HG03520 (cell line): ENCODE data around the gene PRDX4.
A peak's percentile ranks its signal among the peaks of the same experiment; 100 is the strongest.
"Not testable (repeated sequence)": the region's sequence is repeated elsewhere in the genome, so short reads cannot be mapped to it uniquely, and the experiment has no call there.

Experiments used
- ATAC-seq: cut with Tn5 transposase; IDR thresholded peaks from one replicate; pipeline ENCODE4 v1.9.1; 2021; ENCODE audit warnings: mild to moderate bottlenecking, moderate library complexity; ENCODE audit not compliant: unreplicated experiment

Gene PRDX4

DNA sequence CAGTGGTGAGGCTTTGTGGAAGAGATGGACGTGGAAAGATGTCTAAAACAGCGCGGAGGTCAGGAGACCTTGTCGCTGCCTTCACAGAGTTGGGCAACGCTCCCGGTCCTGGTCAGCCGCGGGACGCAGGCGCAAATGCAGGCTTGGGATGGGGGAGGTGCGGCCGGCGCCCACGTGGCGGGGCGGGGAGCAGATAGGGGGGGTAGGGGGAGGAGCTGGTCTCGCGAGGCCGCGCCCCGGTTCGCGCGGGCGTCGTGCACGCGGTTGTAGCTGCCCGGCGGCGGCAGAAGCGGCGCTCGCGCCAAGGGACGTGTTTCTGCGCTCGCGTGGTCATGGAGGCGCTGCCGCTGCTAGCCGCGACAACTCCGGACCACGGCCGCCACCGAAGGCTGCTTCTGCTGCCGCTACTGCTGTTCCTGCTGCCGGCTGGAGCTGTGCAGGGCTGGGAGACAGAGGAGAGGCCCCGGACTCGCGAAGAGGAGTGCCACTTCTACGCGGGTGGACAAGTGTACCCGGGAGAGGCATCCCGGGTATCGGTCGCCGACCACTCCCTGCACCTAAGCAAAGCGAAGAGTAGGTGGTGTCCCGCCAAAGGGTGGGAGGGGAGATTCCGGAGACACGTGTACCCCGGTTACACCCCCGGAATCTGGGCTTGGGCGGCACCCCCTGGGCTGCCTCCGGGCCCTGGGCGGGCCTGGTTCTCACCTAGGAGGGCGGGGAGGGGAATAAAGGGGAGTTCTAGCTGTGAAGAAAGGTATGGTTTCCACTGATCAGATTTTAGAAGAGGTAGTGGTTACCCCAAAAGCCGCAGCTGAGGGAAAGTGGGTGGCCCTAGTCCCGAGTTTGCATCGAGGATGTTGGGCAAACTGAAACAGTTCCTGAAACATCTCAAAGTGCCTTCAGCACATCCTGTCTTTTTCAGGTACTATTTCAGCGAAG, at the start of gene PRDX4:
Gene PRDX4 (plus strand): TSS at position 255 of the 939 bp plus-strand sequence. CDS start 78 bp downstream, at position 333.
- ATAC-seq = peak; percentile 58

DNA sequence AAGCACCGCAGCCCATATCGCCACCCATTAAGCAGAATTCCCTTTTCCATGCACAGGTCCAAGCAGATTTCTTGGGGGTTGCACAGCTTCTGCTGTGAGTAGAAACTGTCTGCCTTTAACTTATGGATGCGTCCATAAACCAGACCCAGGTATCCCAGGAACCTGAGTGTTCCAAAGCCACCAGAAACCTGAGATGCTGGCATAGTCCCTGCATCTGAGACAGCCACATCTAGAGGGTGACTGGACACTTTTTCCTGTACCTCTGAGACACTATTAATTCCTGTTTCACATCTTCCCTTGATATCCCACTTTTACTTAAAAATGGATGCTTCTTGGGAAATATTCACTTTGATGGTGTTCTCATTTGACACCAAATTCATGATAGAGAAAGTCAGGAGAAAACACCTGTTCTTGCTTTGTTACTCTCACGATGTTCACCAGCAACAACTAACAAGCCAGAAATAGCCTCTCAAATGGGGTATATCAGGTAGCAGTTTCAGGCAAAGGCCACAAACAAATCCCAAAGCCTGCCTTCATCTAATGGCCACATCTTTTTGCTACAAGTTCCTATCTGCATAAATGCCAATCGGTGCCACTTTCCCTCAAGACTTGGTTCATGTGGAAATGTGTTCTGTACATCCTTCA, 45.5 kb upstream of the PRDX4 start:
- no peak for ATAC-seq

DNA sequence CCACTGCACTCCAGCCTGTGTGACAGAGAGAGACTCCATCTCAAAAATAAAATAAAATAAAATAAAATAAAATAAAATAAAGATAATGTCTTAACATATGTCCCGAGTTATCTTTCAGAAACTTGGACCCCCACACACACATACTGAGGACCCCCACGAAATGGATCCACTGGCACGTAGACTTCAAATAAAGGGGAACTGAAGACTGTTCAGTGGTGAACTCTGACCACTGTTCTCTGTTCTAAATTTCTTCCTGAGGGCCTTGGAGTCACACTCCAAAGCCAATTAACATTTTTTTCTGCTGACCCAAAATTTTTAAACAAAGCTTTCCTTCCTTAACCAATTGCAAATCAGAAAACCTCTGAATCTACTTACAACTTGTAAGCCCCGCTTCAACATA, 43.5 kb upstream of the PRDX4 start:
- ATAC-seq = no peak

DNA sequence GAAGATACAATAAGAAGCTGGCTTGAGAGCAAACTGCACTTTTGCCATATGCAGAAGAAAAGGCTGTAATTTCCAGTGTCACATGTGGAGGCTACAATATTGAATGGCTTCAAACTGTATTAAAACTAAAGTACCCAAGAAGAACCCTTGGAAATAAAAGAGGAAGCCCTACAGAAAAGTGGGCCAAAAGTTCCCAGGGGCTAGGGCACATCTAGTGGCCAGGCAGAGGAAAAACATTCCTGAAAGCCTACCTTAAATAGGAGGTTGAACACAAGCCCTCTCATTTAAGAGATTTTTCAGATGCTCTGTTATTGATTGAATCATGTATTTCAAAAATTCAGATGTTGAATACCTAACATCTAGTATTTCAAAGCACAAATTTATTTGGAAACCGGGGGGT, 40.6 kb upstream of the PRDX4 start:
- no peak for ATAC-seq

DNA sequence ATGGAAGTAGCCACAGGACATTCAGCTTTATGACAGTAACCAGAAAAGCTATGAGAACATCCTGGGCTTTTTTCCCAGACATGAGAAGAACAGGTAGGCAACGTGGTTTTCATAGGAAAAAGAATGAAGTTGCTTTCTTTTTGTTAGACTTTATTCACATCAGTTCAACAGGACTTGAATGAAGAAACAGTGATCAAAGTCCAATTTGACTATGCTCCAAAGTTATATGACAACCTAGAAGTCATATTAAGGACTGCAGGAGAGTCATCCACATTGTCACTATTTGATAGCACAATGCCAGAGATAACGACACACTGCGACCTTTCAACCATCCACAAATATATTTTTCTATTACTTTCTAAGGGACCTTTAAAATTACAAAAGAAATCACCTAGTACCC, 39.2 kb upstream of the PRDX4 start:
- ATAC-seq = no peak

DNA sequence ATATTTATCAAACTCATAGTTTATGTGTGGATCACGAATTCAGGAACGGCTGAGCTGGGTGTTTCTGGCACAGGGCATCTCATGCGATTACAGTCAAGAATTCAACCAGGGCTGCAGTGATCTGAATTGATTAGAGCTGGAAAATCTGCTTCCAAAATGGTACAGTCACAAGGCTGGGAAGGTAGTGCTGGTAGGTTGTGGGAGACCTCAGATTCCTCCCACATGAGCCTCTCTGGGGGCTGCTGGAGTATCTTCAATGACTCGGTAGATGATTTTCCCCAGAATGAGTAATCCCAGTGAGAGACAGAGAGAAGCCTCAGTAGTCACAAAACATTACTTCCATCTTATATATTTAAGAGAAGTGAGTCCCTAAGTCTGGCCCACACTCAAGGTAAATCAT, 36.2 kb upstream of the PRDX4 start:
- no peak for ATAC-seq

DNA sequence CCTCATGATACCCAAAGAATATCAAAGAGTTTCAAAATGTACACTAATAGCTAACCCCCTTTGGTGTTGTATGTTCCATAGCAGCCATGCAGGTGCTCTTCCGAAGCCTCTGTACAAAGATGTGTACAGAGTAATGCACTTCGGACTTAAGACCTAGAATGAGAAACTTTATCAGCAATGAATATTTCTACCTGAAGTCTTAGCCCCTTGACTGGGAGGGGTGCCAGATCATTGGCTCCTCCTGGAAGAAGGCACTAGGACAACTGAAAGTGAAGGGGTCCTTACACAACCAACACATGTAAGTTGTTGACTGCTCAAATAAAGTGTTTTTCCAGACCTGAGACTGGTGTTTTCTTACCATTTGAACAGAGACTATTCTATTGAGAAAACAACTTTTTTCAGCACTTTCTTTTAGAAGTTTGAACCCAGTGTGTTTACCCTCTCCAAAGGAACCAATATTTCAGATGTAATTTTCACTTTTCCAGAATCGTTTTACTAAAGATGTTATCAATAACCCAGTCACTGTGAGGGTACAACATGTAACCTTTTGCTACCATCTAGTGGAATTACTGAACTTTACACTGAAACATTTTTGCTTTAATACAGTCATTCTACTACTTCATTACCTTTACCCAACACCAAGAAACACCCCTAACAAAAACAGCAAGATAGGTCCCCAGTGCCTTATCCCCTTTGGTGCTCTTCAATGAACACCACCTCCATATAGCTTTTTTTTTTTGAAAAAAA, 33.3 kb upstream of the PRDX4 start:
- no peak for ATAC-seq

DNA sequence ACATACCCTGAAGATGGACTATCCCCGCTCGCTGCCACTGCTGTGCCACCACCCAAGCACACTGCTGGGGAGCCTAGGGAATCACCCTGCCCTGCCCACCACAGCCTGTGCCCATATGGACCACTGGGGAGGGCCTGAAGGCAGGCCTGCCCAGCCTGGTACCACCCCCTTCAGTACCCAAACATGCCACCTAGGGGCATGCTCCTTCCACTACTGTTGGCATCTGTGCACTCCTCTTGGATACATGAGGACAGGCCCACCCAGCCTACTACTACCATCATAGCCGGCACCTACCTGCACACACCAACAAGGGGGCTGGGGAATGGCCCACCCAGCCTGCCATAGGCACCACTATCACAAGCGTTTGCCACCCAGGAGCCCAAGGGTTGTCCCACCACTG, 30.1 kb upstream of the PRDX4 start:
- no peak for ATAC-seq

DNA sequence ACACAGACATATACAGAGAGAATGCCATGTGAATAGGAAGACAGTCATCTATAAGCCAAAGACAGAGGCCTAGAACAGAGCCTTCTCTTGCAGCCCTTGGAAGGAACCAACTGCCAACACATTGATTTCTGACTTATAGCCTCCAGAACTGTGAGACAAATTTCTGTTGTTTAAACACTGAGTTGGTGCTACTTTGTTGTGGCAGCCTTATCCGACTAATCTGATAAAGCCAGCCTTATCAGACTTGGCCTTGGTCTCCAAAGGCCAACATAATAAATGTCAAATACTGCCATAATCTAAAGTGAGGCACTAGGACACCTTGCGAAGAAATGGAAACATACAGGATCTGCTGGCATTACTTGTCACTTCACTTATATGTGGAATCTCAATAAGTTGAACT, 24.3 kb upstream of the PRDX4 start:
- no peak for ATAC-seq

DNA sequence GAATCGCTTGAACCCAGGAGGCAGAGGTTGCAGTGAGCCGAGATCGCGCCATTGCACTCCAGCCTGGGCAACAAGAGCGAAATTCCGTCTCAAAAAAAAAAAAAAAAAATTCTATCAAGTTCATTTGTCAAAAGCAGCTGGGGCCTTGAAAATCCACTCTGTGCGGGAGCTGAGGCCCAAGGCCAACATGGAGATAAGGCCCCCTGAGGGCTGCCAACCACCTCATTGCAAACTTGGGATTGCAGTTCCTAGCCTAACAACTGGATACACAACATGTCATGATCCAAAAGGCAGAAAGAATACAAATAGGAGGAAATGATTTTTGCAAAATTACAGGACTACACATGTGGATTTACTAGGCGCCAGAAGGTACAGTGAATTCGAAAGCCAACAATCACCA, 22.5 kb upstream of the PRDX4 start:
- ATAC-seq = no peak

DNA sequence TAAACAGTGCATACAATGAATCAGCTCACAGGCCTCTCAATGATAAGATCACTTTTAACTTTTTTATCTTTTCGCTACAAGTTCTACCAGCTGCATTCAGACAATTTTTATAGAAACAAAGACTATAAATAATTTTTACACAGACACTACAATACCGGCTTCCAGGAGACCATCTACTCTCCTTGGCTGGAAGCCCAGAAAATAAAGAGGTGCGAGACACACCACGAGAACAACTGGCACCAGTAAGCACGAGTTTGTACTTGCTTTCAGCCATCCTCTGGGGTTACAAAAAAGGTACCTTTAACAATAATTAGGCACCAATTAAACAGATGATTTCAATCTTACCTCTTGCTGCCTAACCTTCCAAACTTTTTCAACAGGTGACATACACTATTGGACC, 11.2 kb upstream of the PRDX4 start:
- ATAC-seq = no peak

DNA sequence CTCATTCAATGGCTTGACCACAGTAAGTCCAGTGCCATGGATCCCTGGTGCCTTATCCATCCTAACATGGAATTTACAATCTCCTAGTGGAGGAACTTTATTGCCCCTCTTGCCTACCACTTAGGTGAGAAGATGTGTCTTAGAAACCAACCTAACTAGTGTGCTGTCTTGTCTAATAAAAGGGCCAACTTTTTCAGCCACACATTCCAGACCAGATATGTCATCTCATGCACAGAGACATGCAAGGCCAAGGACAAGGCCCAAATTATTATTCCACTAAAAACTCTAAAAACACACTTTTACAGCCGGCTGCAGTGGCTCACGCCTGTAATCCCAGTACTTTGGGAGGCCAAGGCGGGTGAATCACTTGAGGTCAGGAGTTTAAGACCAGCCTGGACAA, 10.6 kb upstream of the PRDX4 start:
- ATAC-seq = no peak

DNA sequence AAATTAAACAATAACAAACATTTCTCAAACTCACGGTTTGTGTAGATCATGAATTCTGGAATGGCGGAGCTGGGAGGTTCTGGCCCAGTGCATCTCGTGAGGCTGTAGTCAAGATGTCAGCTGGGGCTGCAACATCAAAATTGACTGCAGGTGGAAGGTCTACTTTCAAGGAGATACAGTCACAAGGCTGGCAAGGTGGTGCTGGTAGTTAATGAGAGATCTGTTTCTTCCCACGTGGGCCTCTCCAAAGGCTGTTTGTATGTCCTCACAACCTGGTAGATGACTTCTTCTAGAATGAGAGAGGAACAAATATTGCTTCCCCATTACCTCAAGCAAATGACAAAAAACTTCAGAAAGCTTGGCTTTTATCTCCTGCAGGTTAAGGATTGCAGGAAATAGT, 8.0 kb upstream of the PRDX4 start:
- ATAC-seq = no peak

DNA sequence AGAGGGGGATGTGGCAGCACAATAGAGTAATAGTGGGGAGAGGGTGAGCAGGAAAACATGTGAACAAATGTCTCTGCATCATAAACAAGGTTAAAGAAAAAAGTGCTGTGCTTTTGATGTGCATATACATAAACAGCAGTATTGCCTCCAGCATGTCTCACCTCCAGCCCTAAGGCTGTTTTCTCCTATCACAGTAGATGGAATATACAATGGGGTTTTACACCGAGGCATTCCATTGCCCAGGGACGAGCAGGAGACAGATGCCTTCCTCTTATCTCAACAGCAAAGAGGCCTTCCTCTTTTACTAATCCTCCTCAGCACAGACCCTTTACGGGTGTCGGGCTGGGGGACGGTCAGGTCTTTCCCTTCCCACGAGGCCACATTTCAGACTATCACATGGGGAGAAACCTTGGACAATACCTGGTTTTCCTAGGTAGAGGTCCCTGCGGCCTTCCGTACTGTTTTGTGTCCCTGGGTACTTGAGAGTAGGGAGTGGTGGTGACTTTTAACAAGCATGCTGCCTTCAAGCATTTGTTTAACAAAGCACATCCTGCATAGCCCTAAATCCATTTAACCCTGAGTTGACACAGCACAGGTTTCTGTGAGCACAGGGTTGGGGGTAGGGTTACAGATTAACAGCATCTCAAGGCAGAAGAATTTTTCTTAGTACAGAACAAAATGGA, 7.1 kb upstream of the PRDX4 start:
- not testable (repeated sequence) for ATAC-seq

DNA sequence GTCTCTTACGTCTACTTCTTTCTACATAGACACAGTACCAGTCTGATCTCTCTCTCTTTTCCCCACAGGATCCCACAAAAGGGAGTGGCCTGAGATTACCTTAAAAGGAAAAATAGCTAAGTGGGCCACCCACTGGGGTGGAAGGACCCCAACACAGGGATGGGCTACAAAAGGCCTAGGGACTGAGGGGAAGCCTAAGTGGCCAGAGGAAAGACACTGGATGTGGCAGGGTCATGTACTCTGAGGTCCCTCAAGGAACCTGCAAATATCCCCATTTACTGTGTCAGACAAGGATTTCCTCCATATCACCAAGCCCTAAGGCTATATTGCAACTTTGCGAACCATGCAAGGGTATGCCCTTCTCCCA, 6.5 kb upstream of the PRDX4 start:
- no peak for ATAC-seq

DNA sequence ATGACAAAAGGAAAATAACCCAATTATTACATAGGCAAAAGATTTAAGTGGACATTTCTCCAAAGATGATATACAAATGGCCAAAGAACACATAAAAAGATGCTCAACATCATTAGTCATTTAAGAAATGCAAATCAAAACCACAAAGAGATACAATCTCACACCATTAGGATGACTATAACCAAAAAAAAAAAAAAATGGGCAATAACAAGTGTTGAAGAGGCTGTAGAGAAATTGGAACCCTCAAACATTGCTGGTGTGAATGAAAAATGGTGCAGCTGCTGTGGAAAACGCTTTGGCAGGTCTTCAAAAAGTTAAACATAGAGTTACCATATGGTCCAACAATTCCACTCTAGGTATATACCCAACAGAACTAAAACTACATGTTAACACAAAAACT, 5.6 kb upstream of the PRDX4 start:
- ATAC-seq = no peak

DNA sequence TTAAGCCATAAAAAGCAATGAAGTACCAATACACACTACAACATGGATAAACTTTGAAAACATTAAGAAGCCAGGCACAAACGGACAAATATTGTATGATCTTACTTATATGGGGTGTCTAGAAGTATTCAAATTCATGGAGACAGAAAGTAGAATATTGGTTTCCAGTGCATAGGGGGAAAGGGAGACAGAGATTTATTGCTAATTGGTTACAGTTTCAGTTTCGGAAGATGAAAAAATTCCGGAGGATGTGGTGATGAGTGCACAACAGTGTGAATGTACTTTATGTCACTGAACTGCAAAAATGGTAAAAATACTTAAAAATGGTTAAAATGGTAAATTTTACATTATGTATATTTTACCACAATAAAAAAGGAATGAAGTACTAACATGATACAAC, 5.1 kb upstream of the PRDX4 start:
- no peak for ATAC-seq

DNA sequence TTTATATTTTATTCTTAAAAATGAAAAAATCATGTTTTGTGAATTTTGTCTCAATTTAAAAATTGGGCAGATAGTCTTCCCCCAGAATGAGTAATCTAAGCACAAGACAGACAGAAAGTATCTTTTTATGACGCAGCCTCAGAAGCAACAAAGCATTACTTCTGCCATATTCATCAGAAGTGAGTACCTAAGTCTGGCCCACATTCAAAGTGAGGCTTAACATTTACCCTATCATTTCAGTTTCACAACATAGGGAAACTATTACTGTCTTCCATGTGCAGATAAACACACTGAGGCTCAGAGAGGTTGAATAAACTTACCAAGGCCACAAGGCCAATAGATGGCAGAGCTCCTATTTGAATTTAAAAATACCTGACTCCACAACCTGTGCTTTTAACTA, 4.4 kb upstream of the PRDX4 start:
- ATAC-seq = peak; percentile 52

DNA sequence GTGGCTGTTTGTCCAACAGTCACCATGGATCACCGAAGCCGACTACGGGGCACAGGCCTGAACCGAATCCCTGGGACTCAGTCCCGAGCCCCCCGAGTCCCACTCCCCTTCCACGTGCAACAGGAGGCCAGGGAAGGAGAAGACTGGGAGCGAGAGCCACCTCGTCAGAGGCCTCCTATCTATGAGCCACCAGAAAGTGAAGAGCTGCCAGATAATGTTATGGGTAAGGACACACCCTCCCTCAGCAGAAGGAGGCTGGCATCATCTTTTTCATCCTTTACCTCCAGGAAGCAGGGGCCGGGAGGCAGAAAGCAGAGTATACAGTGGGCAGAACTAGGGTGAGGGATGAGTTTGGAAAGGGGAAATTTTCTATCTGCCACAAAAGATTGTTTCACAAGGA, 2.8 kb upstream of the PRDX4 start:
- ATAC-seq = no peak

DNA sequence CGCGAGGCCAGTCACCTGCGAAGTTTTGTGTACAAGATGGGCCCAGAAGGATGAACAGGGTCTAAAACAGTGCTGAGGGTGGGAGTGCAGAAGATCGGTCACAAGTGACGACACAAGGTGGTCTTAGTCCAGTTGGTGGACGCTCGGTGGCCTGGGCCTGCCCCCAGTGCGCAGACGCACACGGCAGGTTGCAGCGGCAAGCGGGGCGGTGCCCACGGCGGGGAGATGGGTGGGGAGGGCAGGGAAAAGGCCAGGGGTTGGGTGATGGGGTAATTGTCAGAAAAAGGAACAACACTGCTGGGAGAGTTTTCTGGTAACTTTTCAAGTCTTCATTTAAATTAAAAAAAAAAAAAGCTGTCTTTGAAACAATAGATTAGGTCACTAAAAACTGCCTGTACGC, 1.0 kb upstream of the PRDX4 start:
- ATAC-seq = no peak

DNA sequence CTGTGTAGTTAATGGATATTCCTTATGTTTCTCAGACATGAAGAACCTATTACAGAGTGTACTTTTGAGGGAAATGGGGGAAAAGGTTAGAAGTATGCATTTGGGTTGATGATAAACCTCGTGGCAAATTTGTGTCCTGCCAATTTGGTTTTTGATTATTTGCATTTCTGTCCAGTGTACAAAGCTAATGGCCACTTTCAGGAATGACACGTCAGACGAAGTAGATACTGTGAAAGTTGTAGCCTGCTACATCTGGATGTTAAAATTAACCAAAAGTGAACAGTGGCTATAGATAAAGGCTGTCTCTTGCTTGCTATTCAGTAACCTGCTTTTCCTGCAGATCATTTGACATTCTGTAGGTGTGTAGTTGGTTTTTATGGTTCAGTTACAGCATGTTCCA, 1.0 kb downstream of the PRDX4 start:
- ATAC-seq = no peak
